Liver (tissue), 3 donors: Measurements from ENCODE around the gene NELL1.

ENCODE experiments used
- ATF3 ChIP-seq: IDR thresholded peaks from 2 replicates; pipeline ENCODE4 v1.6.1; 2016; ENCODE audit warnings: antibody characterized with exemption
- CTCF ChIP-seq: fragments of 150-350 bp; IDR thresholded peaks from 2 replicates; pipeline ENCODE4 v1.5.1; 2017; ENCODE audit warnings: improper control_type of control experiment, low read depth, low read length; ENCODE audit not compliant: missing input control
- FOXA1 ChIP-seq: IDR thresholded peaks from 2 replicates; pipeline ENCODE4 v1.6.1; 2016; ENCODE audit warnings: antibody characterized with exemption
- GABPA ChIP-seq, 2 donors: IDR thresholded peaks in 1 of 2; conservative IDR thresholded peaks in 1 of 2; 2 replicates each; pipeline ENCODE4 v1.6.1; 2016; ENCODE audit warnings: antibody characterized with exemption in 2 of 2, mild to moderate bottlenecking in 1 of 2, moderate library complexity in 1 of 2
- HNF4G ChIP-seq: IDR thresholded peaks from 2 replicates; pipeline ENCODE4 v1.6.1; 2016; ENCODE audit warnings: antibody characterized with exemption
- MAX ChIP-seq: IDR thresholded peaks from 2 replicates; pipeline ENCODE4 v1.6.1; 2016; ENCODE audit warnings: antibody characterized with exemption
- NR2F2 ChIP-seq: IDR thresholded peaks from 2 replicates; pipeline ENCODE4 v1.6.1; 2016; ENCODE audit warnings: antibody characterized with exemption
- RAD21 ChIP-seq, 2 donors: IDR thresholded peaks; 2 replicates each; pipeline ENCODE4 v1.6.1; 2016; ENCODE audit warnings: antibody characterized with exemption in 2 of 2, mild to moderate bottlenecking in 2 of 2
- REST ChIP-seq: IDR thresholded peaks from 2 replicates; pipeline ENCODE4 v1.6.1; 2016; ENCODE audit warnings: antibody characterized with exemption, mild to moderate bottlenecking
- RXRA ChIP-seq, 2 donors: IDR thresholded peaks; 2 replicates each; pipeline ENCODE4 v1.6.1; 2017 to 2018; ENCODE audit warnings: antibody characterized with exemption in 2 of 2, mild to moderate bottlenecking in 1 of 2
- SP1 ChIP-seq: IDR thresholded peaks from 2 replicates; pipeline ENCODE4 v1.6.1; 2018; ENCODE audit warnings: antibody characterized with exemption, mild to moderate bottlenecking
- TAF1 ChIP-seq: conservative IDR thresholded peaks from 2 replicates; pipeline ENCODE4 v1.6.1; 2016; ENCODE audit warnings: antibody characterized with exemption, mild to moderate bottlenecking
- YY1 ChIP-seq: IDR thresholded peaks from 2 replicates; pipeline ENCODE4 v1.6.1; 2016; ENCODE audit warnings: antibody characterized with exemption, mild to moderate bottlenecking
- ZBTB33 ChIP-seq: IDR thresholded peaks from 2 replicates; pipeline ENCODE4 v1.6.1; 2016; ENCODE audit warnings: antibody characterized with exemption
- donor health status: healthy.
- donor health status: healthy.

- no peak for TF ChIP-seq CTCF
- no peak for TF ChIP-seq ATF3
- no peak for TF ChIP-seq SP1
- no peak for TF ChIP-seq HNF4G
- no peak for TF ChIP-seq TAF1
- TF ChIP-seq REST, result no peak
- no peak for TF ChIP-seq RXRA (IDR thresholded peaks at IDR 0.05)
- no peak for TF ChIP-seq YY1
- no peak for TF ChIP-seq MAX
- TF ChIP-seq RAD21 (IDR thresholded peaks at IDR 0.05), result no peak
- no peak for TF ChIP-seq GABPA (IDR thresholded peaks at IDR 0.05 in 1 of 2, conservative IDR thresholded peaks at IDR 0.05 in 1 of 2)
- no peak for TF ChIP-seq FOXA1
- no peak for TF ChIP-seq NR2F2
- TF ChIP-seq ZBTB33, result no peak
These were observed 504.1 kb downstream of the NELL1 start for GRCh38 chr11:21173476-21173875.
